Islet of Langerhans (tissue), 1 donor: ENCODE data around the gene TESK1.

Source experiments
- FAIRE-seq: peaks from one replicate; lab custom pipeline; 2011; peaks lifted over from hg19 to GRCh38; lab: Jason Lieb, UNC

Gene TESK1, protein sequence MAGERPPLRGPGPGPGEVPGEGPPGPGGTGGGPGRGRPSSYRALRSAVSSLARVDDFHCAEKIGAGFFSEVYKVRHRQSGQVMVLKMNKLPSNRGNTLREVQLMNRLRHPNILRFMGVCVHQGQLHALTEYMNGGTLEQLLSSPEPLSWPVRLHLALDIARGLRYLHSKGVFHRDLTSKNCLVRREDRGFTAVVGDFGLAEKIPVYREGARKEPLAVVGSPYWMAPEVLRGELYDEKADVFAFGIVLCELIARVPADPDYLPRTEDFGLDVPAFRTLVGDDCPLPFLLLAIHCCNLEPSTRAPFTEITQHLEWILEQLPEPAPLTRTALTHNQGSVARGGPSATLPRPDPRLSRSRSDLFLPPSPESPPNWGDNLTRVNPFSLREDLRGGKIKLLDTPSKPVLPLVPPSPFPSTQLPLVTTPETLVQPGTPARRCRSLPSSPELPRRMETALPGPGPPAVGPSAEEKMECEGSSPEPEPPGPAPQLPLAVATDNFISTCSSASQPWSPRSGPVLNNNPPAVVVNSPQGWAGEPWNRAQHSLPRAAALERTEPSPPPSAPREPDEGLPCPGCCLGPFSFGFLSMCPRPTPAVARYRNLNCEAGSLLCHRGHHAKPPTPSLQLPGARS

DNA sequence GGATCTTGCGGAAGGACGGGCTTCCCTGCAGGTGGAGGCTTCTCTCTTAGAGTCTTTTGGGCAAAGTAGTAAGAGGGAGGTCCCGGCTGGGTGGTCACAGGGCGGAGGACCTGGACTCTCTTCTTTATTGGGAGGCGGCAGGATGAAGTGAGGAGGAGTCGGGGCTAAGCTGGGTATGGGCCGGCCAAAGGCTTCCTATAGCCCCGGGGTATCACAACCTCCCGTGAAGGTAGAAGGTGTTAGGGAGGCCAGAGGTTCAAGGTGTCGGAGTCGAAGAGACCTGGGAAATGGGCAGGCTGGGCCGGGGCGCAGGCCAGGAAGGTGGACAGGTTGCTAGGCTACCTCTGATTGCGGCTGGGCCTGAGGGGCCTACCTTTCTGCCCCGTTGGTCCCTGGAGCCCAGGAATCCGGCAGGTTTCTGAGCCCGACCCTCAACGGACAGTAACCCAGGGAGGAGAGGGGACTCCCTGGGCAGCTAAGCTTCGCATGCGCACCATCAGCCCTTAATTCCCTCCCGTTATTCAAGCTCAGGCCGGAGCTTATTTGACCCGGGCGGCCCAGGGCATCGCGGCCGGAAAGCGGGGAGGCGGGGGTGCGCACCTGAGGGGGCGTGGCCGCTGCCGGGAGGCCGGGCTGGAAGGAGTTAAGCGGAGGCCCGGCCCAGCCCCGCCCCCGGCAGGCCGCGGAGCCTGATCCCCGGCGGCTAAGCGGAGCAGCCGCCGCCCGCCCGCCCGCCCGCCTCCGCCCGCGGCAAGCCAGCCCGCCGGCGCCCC is at the start of gene TESK1:
Gene TESK1, plus strand, starts transcription at position 685 of the 773 bp plus-strand sequence. CDS start 358 bp downstream, outside the sequence.
- no peak for FAIRE-seq

DNA sequence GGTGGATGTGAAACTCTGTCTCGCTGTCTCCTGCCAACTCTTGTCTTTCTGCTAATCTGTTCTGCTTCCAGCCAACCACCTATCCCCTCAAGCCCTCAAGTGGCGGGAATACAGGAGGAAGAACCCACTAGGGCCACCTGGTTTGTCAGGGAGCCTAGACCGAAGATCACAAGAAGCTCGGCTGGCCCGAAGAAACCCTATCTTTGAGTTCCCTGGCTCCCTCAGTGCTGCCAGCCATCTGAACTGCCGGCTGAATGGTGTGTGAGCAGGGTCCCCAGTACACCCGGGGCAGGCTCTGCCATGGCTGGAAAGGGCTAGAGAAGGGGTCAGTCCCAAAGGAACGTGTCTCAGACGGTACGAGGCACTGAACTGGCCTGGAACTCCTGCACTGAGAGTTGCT is 49.2 kb upstream of the TESK1 start:
- FAIRE-seq = no peak

DNA sequence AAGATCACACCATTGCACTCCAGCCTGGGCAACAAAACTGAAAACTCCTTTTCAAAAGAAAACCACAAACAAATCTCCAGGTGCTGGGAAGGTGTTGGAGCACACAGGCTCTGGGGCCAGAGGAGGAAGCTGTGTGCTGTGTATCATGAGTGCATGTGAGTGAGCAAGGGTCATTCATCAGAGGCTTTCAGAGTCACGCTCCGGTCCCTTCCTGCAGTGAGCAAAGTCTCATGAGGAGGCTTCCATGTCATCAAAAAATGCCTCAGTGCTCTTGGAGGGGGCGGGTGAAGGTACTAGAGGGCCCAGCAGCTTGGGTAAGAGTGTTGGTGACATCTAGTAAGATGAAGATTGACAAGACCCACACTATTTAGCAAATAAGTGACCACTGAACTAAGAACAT is 48.3 kb upstream of the TESK1 start:
- no peak for FAIRE-seq

DNA sequence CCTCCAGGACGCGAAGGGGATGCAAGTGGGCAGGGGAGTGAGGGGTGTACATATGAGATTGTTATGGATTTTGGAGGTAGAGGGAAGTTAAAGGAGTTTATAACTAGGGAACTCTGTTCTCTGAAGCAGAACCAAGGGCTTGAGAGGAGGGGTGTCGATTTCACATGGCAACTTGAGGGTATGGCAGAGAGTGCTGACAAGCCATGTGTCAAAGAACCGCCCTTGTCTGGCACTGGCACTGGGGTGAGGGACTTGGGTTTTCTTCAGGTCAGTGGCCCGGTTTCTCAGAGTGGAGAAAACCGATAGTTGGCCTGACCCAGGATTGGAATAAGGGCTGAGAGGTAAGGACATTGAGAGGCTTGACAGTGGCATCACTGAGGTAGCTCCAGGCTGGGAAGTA is 47.7 kb upstream of the TESK1 start:
- no peak for FAIRE-seq

DNA sequence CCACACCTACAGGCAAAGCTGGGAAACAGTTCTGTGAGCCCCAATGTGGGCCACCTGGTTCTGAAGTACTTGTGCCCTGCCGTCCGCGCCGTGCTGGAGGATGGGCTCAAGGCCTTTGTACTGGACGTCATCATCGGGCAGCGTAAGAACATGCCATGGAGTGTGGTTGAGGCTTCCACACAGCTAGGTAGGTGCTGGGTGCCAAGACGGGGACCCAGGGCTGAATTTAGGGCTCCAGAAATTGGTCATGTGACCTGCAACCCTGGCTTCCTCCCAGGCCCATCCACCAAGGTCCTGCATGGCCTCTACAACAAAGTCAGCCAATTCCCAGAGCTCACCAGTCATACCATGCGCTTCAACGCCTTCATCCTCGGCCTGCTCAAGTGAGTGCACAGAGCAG is 46.9 kb upstream of the TESK1 start:
- FAIRE-seq = no peak

DNA sequence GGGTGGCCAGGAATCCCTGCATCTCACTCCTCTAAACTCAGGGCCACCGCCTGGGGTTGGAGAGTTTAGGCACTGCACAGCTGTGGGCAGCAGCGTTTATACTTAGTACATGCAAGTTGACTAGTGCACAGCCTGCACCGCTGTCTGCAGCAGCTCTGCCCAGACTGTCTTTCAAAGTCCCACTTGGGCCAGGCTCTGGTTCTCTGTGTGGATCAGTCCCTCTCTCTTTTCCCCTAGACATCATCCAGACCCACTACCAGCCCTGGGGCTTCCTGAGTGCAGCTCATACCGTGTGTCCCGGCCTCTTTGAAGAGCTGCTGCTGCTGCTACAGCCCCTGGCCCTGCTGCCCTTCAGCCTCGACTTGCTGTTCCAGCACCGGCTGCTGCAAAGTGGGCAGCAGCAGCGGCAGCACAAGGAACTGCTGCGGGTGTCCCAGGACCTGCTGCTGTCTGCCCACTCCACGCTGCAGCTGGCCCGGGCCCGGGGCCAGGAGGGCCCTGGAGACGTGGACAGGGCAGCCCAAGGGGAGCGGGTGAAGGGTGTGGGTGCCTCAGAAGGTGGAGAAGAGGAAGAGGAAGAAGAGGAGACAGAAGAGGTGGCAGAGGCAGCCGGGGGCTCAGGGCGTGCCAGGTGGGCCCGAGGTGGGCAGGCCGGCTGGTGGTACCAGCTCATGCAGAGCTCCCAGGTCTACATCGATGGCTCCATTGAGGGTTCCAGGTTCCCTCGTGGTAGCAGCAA is 45.1 kb upstream of the TESK1 start:
- no peak for FAIRE-seq

DNA sequence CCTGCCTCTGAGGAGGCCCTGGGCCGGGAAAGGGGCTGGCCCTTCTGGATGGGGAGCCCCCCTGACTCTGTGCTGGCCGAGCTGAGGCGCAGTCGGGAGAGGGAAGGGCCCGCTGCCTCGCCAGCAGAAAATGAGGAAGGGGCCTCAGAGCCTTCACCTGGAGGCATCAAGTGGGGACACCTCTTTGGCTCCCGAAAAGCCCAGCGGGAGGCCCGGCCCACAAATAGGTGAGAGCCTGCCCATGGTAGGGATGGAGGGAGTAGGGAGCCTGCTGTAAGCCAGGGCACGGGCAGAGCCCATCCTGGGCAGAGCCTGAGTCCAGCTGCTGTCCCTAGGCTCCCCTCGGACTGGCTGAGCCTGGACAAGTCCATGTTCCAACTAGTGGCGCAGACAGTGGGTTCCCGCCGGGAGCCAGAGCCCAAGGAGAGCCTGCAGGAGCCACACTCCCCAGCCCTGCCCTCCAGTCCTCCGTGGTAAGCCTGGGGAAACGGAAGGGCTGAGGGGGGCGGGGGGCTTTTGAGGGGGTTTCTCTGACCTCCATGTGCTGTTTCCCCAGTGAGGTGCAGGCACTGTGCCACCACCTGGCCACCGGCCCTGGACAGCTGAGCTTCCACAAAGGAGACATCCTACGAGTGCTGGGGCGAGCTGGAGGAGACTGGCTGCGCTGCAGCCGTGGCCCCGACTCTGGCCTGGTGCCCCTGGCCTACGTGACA is 44.3 kb upstream of the TESK1 start:
- FAIRE-seq = no peak

DNA sequence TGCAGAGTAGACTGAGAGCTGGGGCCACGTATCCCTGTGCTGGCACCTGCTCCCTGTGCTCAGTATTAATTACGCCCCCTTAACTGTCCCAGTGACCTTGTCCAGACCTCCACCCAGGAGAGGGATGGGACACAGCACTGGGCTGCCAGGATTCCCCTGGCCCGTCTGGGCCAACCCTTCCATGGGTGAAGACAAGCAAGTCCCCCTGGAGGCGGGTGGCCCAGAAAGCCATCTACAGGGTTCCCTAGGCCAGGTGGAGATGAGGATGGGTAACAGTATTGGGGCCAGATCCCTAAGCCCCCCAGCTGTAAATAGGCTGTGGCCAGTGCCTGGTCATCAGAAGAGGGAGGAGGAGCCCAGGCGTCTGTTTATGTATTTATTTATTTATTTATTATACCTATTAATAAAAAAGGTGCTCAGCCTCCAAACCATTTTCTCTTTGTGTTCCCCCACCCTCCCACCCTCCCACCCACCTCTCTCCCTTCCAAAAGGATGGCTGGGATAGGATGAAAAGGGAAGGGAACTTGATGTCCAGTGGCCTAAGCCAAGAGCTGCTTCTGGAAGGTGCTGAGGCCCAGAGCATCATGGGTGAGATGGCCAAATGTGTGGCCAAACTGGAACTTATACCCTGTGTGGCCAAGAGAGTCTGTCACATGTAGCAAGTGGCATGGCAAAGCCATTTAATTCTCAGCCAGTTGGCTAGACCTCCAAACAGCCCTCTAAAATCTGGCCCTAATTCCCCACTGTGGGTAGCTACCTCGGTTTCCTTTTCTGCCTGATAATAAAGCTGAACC is 43.4 kb upstream of the TESK1 start:
- no peak for FAIRE-seq

DNA sequence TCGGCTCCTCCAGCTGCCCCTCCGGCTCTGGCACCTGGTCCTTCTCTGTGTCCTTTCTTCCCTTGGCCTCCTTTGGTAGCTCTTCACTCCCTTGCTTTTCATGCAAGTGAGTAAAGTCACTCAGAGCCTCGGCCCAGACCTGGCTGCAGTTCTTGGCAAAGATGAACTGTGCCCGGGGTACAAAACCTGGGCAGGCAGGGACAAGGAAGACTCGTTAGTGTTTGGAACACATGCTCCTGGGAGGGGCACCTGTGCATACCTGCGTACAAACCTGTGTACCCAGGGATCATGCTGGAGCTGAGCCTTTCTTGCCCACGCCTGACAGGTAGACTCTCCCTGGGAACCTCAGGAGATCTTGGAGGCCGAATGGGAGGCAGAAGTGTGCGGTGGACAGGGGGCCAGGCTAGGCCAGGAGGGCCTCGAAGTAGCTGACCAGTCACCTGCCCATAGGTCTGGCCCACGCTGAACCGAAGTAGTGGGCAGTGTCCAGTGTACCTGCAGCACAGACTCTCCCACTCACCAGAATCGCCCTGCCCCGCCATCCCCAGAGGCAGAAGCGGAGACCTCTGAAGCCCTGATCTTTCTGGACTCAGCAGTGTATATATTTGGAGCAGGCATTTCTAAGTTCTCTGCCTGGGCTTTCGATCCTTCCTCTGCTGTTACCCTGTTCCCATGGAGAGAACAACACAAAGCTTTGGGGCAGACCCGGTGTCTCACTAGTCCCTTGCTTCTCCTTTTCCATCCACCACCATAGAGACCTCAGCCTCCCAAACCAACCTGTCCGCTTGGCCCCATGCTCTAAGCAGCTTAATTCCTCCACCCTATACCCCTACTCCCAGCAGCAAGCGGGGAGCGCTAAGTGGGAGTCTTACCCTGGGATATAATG is 41.9 kb upstream of the TESK1 start:
- no peak for FAIRE-seq

DNA sequence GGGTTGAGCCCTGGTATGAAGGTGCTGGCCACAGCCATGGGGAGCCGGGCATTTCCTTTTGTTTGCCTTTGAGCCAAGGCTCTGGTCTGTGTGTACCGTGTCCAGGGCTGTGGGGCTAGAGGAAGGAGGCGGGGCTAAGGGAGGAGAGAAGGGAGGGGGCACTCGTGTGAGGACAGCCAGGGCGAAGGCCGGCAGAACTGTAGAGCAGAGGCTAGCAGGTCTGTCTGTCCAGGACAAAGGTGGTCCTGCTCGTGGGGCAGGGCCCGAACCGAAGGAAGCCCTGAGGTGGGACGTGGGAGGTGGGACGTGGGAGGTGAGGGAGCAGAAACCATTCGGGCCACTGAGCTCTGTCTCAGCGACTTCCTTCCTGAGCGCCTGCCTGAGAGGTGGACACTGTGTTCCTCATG is 41.3 kb upstream of the TESK1 start:
- no peak for FAIRE-seq

DNA sequence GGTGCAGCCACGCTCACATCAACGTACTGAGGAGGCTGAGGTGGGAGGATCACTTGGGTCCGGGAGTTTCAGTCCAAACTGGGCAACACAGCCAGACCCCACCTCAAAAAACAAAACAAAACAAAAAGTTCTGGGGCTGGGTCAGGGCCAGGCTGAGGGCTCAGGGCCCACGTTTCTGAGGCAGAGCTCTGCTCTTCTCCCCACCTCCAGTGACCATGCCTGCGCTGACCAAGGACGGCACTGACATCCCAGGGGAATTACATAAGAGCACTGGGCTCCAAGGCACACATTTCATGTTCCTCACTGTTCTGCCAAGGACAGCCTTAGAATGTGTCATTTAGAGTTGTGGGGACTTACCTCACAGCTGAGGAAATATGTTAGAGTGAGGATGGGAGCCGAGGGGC is 40.4 kb upstream of the TESK1 start:
- FAIRE-seq = no peak

DNA sequence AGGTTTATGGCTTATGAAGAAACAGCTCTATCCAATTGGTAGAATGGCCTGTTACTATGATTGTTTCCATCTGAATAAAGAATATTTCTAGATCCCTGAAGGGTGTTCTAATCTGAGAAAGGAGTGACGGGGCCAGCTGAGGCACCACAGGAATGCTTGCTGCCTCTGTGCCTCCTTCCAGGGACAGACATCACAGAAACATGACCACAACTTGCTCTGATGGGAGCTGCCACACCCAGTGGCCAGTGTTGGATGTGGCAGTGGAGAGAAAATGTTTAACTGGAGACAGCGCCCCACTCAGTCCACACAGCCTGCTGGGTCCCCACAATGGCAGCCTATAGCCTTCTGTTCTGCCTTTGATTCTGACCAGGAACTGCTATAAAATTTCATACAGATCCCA is 38.6 kb upstream of the TESK1 start:
- FAIRE-seq = no peak

DNA sequence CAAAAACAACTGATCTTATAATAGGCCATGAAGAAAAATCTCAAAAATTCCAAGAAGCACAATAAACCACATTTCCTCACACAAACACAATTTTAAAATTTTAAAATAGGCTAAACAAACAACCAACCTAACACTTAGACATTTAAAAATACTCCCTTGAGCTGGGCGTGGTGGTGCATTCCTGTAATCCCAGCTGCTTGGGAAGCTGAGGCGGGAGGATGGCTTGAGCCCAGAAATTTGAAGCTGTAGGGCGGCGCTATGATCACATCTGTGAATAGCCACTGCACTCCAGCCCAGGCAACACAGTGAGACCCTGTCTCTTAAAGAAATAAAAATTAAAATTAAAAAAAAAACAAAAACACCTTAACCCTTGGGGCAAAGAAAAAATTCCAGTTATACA is 36.9 kb upstream of the TESK1 start:
- no peak for FAIRE-seq

DNA sequence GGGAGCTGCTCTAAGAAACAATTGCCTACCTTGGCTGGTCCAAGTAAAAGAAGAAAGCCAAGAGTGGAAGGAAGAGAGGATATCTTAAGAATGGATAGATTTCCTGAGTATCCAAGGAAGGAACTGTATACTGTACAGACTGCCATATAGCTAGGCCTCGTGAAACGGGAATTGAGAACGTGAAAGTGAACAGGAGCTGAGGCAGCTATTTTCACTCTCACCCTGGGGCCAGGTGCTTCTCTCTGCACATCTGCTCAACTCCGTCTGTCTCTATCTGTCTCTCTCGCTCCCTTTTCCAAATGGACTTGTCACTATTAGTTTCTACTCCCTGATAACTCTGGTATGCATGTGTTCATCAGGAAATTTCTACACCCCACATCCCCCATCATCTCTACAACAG is 35.9 kb upstream of the TESK1 start:
- no peak for FAIRE-seq

DNA sequence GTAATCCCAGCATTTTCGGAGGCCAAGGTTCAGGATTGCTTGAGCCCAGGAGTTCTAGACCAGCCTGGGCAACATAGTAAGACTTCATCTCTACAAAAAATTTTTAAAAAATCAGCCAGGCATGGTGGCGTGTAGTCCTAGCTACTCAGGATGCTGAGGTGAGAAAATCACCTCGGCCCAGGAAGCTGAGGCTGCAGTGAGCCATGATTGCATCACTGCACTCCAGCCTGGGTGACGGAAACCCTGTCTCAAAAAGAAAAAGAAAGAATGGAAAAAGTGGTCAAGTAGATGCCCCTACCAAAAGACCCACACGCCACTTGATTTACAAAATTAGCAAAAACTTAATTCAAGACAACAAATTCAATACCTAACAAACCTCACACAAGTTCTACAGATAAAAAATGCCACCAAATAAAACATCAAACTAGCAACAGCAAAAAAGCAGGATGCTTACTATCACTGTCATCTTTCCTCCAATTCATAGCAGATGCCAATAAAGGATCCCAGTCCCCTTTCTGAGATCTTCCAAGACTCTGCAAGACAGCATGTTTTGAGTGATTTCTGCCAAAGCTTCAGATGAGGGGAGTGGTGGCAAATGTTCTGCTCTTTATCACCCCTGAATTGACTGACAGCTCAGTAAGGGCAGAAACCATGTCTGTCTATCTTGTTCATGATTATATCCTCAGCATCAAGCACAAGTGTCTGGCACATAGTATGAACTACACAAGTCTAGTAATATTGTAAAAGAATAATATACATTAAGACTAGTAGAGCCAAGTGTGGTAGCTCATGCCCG is 34.2 kb upstream of the TESK1 start:
- FAIRE-seq = no peak

DNA sequence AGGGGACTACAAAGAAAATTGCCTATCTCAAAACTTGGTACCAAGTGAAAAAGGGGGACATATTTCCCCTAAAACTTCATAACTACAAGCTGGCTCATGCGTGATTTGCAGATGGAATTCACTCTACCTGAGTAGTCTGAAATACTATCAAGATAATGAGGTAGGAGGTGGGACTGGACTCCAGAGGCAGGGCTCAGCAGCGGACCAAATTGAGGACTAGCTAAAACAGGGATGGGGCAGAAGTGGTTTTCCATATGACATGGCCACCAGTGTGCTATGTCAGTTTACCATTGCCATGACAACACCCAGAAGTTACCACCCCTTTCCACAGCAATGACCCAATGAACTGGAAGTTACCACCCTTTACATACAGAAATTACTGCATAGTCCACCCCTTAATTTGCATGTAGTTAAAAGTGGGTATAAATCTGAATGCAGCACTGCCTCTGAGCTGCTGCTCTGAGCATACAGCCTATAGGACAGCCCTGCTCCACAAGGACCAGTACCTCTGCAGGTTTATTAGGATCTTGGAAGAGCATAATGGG is 30.4 kb upstream of the TESK1 start:
- no peak for FAIRE-seq

DNA sequence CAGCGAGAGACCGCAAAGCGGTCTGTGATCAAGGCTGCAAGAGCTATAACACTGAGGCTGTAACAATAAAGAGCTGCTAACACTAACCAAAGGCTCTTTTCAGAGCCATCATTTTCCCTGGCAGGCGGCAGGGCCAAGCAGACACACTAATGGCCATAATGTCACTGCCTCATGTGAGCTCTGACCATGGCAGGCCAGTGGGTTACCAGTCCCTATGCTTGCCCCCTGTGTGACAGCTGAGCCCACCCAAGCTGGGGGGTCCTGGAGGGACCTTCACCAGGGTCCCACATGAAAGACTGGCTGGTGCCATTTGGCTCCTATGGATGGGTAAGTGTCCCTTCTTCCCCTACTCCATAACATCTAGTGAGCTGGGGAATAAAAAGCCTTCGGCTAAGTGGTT is 29.6 kb upstream of the TESK1 start:
- no peak for FAIRE-seq

DNA sequence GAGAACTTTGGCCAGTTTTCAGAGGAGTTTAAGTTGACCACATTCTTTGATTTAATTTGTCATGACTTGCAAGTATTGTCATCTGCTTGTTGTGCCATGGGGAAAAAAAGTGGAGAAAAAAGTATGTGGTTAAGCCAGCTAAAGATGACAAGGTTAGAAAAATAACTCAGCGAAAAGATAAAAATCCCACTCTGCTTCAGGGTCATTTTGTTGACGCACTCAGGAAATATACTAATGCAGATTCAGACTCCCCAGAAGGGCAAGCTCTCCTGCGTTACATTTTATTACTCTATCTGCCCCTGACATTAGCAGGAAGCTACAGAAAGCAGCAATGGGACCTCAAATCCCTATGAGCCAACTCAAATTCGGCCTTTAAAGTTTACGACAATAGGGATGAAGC is 27.6 kb upstream of the TESK1 start:
- FAIRE-seq = no peak

DNA sequence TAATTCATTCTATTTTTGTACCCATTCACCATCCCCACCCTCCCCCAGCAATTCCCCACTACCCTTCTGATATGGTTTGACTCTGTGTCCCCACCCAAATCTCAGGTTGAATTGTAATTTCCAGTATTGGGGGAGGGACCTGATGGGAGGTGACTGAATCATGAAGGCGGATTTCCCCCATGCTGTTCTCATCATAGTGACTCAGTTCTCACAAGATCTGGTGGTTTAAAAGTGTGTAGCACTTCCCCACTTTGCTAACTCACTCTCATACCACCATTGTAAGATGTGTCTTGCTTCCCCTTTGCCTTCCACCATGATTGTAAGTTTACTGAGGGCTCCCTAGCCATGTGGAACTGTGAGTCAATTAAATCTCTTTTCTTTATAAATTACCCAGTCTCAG is 25.9 kb upstream of the TESK1 start:
- no peak for FAIRE-seq
